Astrocyte of the cerebellum (primary cell): ENCODE measurements around the gene CASP4.
A peak's percentile ranks its signal among the peaks of the same experiment; 100 is the strongest.
"Not testable (repeated sequence)": the region's sequence is repeated elsewhere in the genome, so short reads cannot be mapped to it uniquely, and the experiment has no call there.

Experiments
- DNase-seq: peaks from one replicate; pipeline ENCODE4 v3.0.0-alpha.2; 2011; ENCODE audit warnings: low read depth
- H3K4me3 ChIP-seq: 2 replicates; pipeline ENCODE4 v1.5.1; 2011; ENCODE audit warnings: mild to moderate bottlenecking, low read depth, low read length, moderate library complexity
- CTCF ChIP-seq: IDR thresholded peaks from 2 replicates; pipeline ENCODE4 v1.5.1; 2012; ENCODE audit warnings: low read length, low read depth, moderate library complexity, mild to moderate bottlenecking; ENCODE audit errors: missing control alignments
- in situ Hi-C: cut with HindIII; loops from 2 replicates; pipeline ENCODE4 v1.10.0; 2017; ENCODE audit warnings: low sequenced_read_pairs

CASP4 gene

DNA sequence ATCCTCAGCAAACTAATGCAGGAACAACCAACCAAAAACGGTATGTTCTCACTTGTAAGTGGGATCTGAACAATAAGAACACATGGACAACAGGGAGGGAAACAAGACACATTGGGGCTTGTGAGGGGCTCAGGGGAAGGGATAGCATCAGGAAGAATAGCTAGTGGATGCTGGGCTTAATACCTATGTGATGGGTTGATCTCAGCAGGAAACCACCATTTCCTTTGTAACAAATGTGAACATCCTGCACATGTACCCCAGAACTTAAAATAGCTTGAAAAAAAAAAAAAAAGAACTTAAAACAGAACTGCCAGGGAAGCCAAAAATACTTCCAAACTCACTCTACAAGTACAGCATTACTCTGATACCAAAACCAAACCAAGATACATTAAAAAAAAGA is 33.8 kb downstream of the CASP4 start:
- no peak for DNase-seq
- in situ Hi-C loops: no loop called here
- no peak overlapping the region for H3K4me3 ChIP-seq
- no peak for TF ChIP-seq CTCF

DNA sequence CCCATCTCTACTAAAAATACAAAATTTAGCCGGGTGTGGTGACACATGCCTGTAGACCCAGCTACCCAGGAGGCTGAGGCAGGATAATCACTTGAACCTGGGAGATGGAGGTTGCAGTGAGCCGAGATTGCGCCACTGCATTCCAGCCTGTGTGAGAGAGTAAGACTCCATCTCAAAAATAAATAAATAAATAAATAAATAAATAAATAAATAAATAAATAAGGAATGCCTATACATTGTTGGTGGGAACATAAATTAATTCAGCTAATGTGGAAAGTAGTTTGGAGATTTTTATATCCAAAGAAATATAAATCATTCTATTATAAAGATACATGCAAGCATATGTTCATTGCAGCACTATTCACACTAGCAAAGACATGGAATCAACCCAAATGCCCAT is 34.3 kb downstream of the CASP4 start:
- H3K4me3 ChIP-seq, in situ Hi-C loops, DNase-seq: not testable (repeated sequence)

DNA sequence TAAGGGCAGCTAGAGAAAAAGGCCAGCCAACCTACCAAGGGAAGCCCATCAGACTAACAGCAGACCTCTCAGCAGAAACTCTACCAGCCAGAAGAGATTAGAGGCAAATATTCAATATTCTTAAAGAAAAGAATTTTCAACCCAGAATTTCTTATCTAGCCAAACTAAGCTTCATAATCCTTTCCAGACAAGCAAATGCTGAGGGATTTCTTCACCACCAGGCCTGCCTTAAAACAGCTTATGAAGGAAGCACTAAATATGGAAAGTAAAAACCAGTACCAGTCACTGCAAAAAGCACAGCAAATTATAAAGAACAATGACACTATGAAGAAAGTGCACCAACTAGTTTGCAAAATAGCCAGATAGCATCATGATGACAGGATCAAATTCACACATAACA is 39.6 kb downstream of the CASP4 start:
- no peak overlapping the region for H3K4me3 ChIP-seq
- in situ Hi-C loops: no loop called here
- DNase-seq: no peak
- TF ChIP-seq CTCF: no peak

- TF ChIP-seq CTCF: no peak
- DNase-seq: no peak
- in situ Hi-C loops: no loop called here
- H3K4me3 ChIP-seq: no peak overlapping the region
Observed at GRCh38 chr11:104926771-104927611, 41.4 kb downstream of the CASP4 start.

GRCh38 chr11:104925850-104926249 is 42.5 kb downstream of the CASP4 start:
- TF ChIP-seq CTCF: no peak
- no peak for DNase-seq
- in situ Hi-C loops: no loop called here
- H3K4me3 ChIP-seq: no peak overlapping the region

GRCh38 chr11:104918113-104918824 is 50.1 kb downstream of the CASP4 start:
- peak; percentile 77 for DNase-seq
- no peak for TF ChIP-seq CTCF
- H3K4me3 ChIP-seq: peak overlapping the region; percentile 20
- in situ Hi-C loops: no loop called here
